T1000 (cell line): ENCODE data around the gene ZNF225.
"Not testable (repeated sequence)": the region's sequence is repeated elsewhere in the genome, so short reads cannot be mapped to it uniquely, and the experiment has no call there.

Experiments
- DNase-seq: peaks from one replicate; lab custom pipeline; 2025; ENCODE audit warnings: mixed read lengths; lab: John Stamatoyannopoulos, UW

Gene ZNF225

GRCh38 chr19:44163789-44164188 is 50.6 kb downstream of the ZNF225 start:
- DNase-seq: no peak

- no peak for DNase-seq
Measured at GRCh38 chr19:44164327-44164672, 51.1 kb downstream of the ZNF225 start.

GRCh38 chr19:44164673-44165512 is 51.7 kb downstream of the ZNF225 start, which contains the start of gene ZNF226:
Gene ZNF226, plus strand, starts transcription at chr19:44165100. Its CDS starts 4,981 bp downstream, at chr19:44170081.
- peak; percentile 90 for DNase-seq

- DNase-seq: not testable (repeated sequence)
Measured at GRCh38 chr19:44170660-44171059, 57.5 kb downstream of the ZNF225 start.

- no peak for DNase-seq
Measured at GRCh38 chr19:44176590-44176989, 63.4 kb downstream of the ZNF225 start.

GRCh38 chr19:44180968-44181367 is 67.8 kb downstream of the ZNF225 start:
- no peak for DNase-seq

- DNase-seq: no peak
Measured at GRCh38 chr19:44182145-44182544, 68.9 kb downstream of the ZNF225 start.
